ENCODE results near the gene UNC13B.
"Not testable (repeated sequence)": the region's sequence is repeated elsewhere in the genome, so short reads cannot be mapped to it uniquely, and the experiment has no call there.

The UNC13B gene

GRCh38 chr9:35161713-35162604 is at the start of gene UNC13B:
TSS of gene UNC13B (plus strand) at chr9:35162009. CDS start at chr9:35162284, 275 bp downstream.
- peak; percentile 96 for DNase-seq

DNA sequence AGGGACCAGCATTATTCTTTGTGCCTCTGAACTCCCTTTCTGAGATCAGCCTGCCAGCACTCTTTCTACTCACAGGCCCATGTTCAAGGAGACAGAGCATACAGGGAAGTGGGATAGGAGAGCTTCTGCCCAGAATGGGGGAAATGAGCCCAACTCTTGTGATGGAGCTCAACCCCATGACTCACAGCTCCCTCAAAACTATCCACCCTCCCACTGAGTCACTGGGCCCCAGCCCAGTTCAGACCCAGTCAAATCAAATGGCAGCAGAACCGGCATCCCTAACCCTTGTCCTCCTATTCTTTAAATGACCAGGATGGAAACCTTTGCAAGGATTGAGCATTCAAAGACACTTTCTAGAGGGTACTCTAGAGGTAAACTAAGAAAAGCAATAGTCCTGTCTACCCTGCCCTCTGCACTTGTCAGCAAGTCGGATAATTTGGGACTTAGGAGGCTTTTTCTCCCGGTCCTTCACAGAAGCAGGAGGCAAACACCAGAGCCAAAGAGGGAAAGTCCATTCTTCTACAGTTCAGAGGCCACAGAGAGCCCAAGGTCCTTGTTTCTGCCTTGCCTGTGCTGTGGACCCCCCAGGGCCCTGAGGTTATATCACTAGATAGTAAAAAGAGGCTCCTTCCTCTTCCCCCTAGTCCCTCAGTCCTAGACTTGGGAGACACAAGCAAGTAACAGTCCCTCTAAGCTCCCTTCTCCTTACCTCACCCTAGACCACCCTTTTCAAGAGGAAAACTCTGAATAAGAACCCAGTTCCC is 49.4 kb upstream of the UNC13B start:
- DNase-seq = no peak

DNA sequence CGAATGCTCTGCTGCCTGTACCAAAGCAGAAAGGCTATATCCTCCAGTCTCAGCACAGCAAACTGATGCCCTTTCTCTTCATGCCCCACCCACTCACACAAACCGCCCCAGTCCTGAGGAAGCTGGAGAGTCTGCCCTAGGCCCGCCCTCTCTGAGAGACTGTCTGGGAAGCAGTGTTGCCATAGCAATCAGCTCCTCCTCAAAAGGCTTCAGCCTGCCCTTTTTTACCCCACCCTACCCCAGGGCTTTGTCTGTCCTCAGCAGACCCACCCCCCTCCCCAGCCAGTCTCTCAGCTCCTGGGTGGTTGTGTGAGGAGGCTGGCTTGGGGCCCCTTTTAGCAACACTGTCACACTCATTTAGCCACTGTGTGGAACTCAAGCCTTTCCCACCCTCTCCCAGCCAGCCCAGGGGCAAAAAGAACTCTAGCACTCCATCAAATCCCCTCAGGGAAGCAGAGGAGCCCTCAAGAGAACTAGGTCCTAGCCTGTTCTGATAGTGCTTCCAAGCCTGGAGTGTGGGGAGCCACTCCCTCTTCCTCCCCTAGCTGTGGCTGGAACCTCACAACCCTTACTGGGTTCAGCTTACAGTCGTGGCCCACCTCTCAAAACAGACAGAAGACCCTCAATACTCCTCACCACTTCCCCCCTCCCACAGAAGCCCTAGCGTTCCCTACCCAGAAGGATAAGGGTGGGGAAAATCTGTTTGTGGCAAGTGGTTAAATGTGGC is 47.5 kb upstream of the UNC13B start:
- DNase-seq = no peak

DNA sequence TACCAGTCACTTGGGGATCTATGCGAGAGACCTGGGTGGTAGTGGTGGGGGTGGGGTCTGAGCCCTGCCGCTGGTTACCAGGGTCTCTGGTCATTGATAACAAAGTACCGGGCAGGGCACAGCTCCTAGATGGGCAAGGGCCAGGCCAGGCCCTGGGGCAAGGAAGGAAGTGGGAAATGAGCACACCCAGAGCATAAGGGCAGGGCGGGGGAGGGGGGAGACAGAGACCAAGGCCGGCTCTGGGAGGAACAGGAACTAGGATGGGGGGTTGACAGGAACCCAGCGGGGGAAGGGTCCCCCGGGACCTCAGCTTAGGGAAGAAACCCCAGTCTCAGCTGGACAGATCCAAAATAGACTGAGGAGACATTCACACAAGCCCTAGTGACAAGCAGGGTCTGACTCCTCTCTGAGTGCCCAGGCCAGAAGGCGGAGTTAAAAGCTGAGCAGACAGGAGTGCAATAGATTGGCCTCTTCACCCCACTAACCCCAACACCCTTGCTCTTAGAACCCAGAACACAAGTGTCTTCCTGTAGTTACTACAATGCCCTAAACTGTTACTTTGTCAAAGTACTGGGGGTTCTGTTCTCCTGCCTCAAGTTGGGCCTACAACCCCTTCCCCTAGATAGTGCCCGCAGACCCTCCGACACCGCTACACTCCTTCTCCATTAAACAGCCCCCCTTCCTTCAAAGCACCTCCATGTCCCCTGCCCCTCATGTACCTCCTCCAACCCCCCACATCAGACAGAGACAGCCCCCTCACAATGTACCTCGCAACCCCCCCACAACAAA is 46.8 kb upstream of the UNC13B start:
- no peak for DNase-seq

DNA sequence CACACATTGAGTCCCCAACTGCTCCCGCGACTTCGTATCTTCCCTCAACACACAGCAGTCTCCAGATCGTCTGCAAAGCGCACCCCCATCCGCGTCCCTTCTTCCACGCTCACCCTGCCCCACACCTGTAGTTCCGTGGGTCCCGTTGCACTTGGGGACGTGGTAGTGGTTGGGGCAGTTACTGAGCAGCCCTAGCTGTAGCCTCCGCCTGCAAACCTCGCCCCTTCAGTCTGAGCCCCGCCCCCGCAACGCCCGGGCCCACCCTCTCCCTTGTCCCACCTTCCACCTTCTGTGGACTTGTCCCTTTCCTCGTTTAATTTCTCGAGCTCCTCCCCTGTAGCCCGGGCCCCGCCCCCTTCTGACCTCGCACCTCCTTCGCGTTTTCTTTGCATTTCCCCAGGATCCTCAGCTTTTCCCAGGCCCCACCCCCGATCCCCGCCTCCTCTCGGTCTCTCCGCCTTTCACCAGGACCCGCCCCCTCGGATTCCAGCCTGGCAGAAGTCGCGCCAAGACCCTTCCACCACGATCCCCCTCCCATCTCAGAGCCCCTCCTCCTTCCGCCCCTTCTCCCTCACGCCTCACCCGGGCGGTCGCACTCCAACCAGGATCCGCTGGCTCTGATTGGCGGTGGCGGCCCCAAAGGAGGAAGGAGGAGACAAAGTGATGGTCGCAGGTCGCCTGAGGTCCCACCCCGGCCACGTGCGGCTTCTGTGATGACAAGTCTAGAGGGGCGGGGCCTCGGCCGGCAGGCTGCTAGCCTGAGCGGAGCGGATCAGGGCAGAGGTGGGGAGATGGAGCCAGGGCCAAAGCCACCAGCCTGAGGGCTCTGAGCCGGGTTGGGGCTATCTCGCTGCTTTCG is 45.9 kb upstream of the UNC13B start, which contains the start of gene ATOSB:
TSS of gene ATOSB (minus strand) at position 183 of the 859 bp plus-strand sequence. CDS start 7,588 bp downstream, outside the sequence.
- peak; percentile 93 for DNase-seq

DNA sequence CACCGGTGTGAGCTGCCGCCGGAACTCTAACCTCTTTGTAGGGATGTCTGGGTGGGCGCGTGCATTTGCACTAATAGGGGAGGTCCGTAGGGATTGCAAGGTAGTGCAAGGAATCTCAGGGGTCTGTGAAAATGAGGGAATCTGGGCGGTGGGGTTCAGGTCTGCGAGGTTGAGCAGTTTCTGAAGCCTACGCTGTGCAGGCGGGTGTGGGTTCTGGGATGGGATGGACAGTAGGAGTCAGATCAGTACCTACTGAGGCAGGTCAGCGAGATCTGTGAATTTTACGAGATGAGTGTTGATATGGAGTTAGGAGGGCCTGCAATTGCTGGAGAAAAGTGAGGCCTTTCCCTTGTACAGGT is 45.3 kb upstream of the UNC13B start:
- no peak for DNase-seq

- peak; percentile 95 for DNase-seq
Observed at GRCh38 chr9:35116898-35117551, 44.8 kb upstream of the UNC13B start.

- DNase-seq = no peak
Observed at GRCh38 chr9:35134920-35135319, 26.9 kb upstream of the UNC13B start.

- no peak for DNase-seq
Observed at GRCh38 chr9:35135988-35136387, 25.8 kb upstream of the UNC13B start.

GRCh38 chr9:35136866-35137265 is 24.9 kb upstream of the UNC13B start:
- no peak for DNase-seq

DNA sequence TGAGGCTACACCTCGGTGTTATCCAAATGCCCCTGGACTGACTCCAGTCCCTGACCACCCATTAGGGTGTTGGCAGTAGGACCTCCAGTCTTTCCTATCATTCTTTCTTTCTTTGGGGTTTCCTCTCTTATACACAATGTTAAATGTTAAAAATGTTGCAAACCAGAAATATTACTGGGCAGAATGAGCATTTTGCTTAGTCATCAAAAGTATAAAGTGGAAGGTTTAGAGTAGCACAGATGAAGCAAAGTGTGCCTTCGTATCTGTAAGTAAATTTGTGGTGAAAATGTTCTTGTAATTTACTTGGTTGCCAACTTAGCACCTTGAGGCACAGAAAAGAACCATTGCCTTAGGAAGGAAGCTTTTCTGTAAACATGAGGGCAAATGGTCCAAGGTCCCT is 21.7 kb upstream of the UNC13B start:
- DNase-seq = no peak

DNA sequence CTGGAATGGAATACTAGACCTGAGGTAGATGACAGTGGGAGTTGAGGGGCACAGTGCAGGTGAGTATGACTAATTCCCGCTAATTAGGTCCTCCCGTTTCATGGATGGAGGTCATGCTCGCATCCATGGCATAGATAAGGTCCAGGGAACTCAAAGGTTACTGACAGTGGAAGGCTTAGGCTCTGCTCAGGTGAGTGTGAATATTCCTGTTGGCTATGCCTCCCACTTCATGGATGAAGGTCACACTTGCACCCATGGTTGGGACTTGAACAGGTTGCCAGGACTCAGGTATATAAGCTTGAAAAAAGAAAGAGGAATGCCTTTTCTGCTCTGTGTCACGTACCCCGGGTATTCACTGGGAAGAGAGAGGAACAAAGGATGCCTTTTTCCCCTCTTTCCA is 19.8 kb upstream of the UNC13B start:
- DNase-seq = no peak

GRCh38 chr9:35147941-35148563 is 13.8 kb upstream of the UNC13B start:
- DNase-seq = not testable (repeated sequence)

DNA sequence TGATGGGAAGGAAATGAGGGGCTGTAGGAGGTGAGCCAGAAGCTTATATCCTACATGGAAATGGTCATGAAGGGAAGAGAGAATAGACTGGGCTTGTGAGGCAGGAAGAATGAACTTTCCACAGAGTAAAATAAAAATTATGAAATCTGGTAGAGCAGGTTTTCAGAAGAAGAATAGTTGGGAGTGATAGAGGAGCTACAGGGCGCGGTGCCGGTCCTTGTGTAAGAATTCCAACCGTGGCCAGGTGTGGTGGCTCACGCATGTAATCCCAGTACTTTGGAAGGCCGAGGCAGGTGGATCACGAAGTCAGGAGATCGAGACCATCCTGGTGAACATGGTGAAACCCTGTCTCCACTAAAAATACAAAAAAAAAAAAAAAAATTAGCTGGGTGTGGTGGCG is 8.9 kb upstream of the UNC13B start:
- no peak for DNase-seq

- no peak for DNase-seq
Observed at GRCh38 chr9:35156781-35157180, 5.0 kb upstream of the UNC13B start.

DNA sequence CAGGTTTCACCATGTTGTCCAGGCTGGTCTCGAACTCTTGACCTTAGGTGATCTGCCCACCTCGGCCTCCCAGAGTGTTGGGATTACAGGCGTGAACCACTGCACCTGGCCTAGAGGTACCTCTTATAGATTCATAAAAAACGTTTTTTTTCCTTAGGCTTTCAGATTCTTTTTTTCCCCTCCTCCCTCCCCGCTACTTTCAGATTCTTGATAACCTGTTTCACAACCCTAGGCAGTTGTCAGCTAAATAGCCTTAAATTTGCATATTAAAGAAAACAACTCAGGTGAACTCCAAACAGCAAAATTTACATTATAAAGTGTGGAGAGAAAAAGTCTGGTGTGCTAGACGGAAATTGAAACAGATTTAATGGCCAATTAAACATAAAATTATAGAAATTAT is 4.0 kb upstream of the UNC13B start:
- not testable (repeated sequence) for DNase-seq

GRCh38 chr9:35158501-35159280 is 3.1 kb upstream of the UNC13B start:
- no peak for DNase-seq

DNA sequence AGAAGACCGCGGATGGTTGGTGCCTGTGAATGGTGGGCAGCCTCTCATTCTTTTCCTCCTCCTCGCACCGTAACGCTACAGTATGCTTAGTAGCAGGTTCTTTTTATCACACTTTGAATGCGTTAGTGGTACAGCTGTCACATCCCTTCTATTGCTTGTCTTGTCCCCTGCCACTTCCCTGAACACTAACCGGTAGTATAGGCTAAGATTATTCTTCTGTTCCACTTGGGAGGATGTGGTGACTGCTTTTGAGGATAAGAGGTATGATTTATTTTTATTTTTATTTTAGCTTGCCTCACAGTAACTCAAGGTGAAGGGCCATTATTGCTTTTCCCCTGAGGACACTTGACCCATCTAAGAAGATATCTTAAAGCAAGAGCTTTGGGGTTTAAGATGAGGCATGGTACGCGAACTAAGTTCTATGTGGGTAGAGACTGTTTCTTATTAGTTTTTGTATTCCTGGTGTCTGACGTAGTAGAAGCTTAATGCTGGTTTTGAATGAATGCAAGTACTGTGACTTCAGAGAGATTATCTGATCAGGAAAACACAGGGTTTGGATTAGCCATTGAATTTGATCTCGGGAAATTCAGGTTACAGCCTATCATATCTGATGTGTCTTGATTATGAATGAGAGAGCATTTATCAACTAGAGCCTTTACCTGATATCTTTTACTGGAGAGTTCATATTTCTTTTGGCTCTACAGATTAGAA is 951 bp downstream of the UNC13B start:
- no peak for DNase-seq

DNA sequence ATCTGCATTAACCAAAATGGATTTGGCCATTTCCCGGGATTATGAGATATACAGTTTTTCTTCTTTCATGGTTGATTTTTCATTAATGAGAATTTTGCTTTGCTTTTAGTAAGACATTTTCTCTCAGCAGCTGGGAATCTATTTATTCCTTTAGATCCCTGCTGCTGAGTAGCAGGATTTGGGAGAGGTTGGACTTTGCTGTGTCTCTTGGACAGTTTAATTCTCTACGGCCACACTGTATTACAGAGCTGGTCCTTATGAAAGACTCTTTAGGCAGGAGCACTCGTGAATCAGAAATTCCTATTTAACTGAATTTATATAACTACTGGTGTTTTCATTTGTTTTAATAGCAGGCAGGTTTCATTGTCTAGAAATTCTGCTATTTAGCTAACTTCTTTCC is 1.6 kb downstream of the UNC13B start:
- no peak for DNase-seq

All from NCI-H1092 (cell line).